Left kidney (tissue), 2 donors: ENCODE results near the gene TNK2. TPM values are rescaled to one million over a fixed set of nuclear protein-coding genes. Genes with fewer than 3 reads are reported as not detected.
"Not testable (repeated sequence)": the region's sequence is repeated elsewhere in the genome, so short reads cannot be mapped to it uniquely, and the experiment has no call there.

Experiments
- DNase-seq: peaks from one replicate; pipeline ENCODE4 v3.0.0-alpha.2; 2013
- polyA plus RNA-seq: library from polyadenylated mRNA; unstranded; fragments of 120-200 nt; gene quantifications from one replicate; pipeline ENCODE4 v1.2.1, GENCODE V29; 2013; ENCODE audit not compliant: insufficient read length

TNK2 gene
- polyA plus RNA-seq, 1 donor: 33.8 TPM

DNA sequence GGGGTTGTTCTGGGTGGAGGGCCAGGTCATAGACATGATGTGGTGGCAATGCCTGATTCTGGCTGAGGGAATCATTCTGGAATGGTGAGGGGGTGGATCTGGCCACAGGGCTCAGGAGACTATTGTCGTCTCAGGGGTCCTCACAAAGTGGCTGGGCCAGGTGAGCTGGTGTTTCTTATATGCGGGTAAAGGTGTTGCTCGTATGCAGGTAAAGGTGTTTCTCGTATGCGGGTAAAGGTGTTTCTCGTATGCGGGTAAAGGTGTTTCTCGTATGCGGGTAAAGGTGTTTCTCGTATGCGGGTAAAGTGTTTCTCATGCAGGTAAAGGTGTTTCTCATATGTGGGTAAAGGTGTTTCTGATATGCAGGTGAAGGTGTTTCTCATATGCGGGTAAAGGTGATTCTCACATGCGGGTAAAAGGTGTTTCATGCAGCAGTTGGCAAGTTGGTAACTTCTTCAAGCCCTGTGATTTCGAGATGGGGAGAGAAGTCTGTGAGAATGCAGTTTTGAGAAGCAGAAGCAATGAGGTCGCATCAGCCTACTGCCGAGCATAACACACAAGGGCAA, 86.1 kb downstream of the TNK2 start:
- DNase-seq: no peak

DNA sequence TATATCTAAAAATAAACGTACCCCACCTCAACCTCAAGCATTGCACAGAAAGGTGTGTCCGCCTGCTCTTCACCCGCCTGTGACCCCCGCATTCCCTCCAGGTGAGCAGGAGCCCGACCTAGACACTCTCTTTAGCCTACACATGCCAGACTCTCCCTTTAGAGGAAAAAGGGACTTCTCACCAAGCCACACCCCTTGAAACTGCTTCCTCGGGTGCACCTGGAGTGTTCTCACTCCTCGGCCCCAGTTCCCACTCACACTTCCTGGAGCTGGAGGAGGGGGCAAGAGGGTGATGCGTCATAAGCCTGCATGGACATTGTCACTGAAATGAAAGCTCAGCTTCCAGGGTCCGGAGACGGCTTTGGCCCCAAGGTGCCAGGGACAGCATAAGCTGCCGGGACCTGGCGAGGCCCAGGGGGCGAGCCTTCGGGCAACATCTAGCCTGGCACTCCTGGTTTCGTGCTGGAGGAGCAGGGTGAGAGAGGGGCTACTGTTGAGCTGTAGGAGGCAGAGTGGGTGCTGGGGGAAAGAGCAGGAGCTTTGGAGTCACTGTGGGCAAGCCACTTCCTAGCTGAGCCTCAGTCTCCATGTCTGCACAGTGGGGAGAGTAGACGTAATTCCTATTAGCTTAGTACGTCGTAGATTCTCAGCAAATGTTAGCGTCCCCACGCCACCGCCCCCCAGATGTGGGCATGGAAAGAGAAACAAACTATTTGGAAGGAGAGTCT, 86.8 kb downstream of the TNK2 start:
- DNase-seq: no peak

DNA sequence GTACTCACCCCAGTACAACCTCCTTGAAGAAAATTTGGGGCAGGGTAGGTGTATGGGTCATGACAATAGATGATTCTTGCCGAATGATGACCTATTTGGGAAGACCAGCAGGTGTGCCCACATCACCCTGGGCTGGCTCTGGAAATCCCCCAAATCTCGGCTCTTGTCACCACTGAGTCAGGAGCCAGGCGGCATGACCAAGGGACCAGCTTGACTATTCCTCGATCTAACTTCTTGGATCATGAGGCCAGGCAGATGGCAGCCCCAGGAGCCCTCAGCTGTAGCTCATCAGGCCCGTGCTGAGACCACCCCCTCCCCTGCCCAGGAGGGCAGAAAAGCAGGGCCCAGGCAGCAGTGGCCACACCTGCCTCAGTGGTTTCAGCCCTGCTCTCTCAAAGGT, 87.5 kb downstream of the TNK2 start:
- DNase-seq: no peak

DNA sequence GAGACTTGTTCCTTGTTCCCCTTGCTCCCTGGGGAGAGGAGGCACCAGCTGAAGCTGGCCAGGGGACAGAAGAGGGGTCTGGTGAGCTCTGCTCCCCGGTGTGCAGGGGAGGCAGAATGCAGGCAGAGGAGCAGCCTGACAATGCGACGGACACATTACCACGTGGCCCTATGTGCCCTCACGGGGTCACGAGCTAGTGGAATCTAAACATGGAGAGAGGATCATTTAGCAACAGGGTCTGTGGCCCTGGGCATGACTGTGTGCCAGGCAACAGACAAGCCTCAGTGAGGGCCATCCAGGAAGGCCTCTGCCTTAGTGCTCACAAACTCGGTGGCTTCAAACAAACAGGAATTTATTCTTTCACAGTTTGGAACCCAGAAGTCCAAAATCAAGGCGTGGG, 88.2 kb downstream of the TNK2 start:
- no peak for DNase-seq

DNA sequence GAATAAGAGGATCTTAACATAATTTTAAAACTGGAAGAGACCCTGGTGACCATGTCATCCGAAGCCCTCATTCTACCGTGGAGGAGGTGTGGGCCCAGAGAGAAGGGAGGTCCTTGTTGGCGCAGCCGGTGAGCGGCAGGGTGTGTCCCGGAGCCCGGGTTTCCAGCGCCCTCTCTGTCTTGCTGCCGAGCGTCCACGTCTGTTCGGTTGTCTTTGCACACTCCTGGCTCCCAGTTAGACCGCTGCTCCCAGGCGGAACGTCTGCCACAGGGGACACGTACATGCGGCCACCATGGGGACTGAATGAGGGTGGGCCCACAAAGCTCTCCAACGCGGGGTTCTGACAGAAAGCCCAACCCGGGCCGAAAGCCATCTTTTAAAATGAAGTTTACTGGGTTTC, 90.0 kb downstream of the TNK2 start:
- no peak for DNase-seq

DNA sequence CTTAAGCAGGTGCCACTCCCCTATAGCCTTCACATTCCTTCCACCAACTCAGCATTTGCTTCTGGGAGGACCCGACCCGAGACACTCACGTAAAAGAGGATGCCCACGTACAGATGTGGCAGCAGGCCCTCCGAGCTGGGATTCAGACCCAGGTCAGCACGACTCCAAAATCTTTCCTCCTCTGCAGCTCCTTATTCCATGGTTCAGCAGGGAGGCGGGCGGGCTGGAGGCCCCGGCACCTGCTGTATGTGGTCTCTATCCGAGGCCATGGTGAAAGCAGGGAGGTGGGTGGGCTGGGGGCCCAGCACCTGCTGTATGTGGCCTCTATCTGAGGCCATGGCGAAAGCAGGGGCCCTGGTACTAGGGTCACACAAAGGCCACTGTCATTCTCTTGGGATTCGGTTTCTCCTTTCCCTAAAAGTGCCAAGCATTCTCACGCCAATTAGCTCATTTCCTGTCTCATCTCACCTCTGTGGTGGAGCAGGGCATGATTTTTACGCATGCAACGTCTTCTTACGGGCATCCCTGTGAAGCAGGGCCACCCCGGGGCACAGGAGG, 90.7 kb downstream of the TNK2 start:
- DNase-seq: no peak

DNA sequence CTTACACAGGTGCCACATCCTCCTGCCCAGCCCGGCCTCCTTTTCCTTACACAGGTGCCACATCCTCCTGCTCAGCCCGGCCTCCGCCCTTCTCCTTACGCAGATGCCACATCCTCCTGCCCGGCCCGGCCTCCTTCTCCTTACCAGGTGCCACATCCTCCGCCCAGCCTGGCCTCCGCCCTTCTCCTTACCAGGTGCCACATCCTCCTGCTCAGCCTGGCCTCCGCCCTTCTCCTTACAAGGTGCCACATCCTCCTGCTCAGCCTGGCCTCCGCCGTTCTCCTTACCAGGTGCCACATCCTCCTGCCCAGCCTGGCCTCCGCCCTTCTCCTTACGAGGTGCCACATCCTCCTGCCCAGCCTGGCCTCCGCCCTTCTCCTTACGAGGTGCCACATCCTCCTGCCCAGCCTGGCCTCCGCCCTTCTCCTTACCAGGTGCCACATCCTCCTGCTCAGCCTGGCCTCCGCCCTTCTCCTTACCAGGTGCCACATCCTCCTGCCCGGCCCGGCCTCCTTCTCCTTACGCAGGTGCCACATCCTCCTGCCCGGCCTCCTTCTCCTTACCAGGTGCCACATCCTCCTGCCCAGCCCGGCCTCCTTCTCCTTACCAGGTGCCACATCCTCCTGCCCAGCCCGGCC, 92.0 kb downstream of the TNK2 start:
- DNase-seq: not testable (repeated sequence)

DNA sequence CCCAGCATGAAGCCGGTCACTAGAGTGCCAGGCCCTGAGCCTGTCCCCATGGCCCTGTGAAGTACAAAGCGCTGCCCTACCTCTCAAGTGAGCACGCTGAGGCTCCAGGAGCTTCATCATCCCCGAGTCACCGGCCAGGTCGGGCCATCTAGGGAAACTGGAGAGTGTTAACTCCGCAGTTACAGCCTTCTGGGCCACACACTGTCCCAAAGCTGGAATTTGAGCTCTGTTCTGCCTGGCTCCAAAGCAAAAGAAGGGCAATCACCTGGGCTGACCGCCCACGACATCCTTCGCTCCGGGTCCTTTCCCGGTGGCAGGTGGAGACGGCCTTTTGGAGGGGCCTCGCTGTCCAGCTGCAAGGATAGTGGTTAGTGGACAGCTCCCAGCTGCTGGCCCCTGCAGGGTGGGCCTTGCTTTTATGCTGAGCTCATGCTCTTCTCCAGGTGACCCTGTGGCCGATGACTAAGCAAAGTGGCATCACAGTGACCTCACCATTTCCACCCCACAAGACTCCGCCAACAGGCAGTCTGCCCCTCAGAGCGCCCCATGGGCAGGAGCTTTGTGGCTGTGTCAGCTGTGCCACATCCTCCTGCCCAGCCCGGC, 93.1 kb downstream of the TNK2 start:
- DNase-seq: peak; percentile 30

DNA sequence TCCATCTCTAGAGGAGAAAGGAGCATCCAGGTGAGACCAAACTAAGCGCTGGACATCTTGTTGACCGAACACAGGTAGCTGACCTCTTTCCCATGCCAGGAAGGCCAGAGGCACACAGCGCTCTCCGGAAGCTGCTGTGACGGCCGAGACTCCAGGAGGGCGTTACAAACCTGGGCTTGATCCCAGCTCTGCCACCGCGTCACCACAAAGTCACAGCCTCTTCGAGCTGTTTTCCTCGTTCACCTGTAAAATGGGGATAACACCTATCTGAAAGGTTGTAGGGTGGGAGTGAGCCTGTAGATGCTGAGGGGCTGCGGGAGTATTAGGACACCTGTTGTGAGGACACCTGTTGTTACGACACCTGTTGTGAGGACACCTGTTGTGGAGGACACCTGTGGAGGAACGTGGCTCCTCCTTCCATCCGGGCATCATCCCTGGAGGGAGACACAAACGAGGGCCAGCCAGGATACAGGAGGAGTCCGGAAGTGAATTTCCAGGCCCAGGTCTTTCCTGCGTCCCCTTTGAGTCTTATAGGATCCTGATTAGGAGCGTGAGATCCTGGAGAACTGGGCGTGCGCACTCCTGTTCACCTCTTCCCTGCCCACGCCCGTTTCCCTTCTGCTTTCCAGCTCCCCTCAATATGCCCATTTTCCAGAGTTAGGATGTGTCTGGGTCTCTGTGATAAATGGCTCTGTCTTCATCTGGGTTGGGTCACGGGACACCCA, 94.3 kb downstream of the TNK2 start:
- DNase-seq: no peak

Other genes starting within 250 kb of the TNK2 start
- 32.5 TPM for gene MUC20, start 187.6 kb downstream of the TNK2 start, polyA plus RNA-seq
- 1.2 TPM for gene MUC4, start 96.6 kb downstream of the TNK2 start, polyA plus RNA-seq
- 55.1 TPM for gene TFRC, start 173.5 kb upstream of the TNK2 start, polyA plus RNA-seq